ENCODE measurements around the gene TMEM40.

DNA sequence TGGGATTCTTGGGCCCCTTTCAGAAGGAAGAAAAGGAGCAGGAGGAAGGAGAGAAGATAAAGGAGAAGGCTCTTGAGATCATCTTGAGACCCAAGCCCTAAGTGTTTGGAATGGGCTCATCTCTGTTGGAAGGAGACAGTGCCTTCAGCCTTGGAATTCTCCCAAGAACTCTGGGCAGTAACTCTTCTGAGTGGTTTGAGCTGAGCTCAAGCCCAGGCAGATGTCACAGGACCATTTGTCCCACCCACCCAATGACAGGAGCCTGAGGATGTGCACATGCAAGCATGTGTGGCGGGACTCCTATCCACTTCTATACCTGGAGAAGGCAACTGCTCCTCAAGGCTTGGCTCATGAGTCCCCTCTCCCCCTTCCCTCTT is 14.6 kb upstream of the TMEM40 start:
- TF ChIP-seq, protein P1, sequence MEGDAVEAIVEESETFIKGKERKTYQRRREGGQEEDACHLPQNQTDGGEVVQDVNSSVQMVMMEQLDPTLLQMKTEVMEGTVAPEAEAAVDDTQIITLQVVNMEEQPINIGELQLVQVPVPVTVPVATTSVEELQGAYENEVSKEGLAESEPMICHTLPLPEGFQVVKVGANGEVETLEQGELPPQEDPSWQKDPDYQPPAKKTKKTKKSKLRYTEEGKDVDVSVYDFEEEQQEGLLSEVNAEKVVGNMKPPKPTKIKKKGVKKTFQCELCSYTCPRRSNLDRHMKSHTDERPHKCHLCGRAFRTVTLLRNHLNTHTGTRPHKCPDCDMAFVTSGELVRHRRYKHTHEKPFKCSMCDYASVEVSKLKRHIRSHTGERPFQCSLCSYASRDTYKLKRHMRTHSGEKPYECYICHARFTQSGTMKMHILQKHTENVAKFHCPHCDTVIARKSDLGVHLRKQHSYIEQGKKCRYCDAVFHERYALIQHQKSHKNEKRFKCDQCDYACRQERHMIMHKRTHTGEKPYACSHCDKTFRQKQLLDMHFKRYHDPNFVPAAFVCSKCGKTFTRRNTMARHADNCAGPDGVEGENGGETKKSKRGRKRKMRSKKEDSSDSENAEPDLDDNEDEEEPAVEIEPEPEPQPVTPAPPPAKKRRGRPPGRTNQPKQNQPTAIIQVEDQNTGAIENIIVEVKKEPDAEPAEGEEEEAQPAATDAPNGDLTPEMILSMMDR (IDR thresholded peaks at IDR 0.05): no peak
- no peak for TF ChIP-seq POLR2A (IDR thresholded peaks at IDR 0.05)

All from thyroid gland (tissue), 4 donors.